Stomach (tissue), 4 donors: ENCODE data around the gene CRADD.

Experiments used
- CTCF ChIP-seq, 7 experiments: fragments of 450-650 bp in 4 of 7; fragments of 200-600 bp in 3 of 7; sonication (generic) in 3 of 7; IDR thresholded peaks; one replicate each; pipeline ENCODE4 v1.5.1; 2016 to 2019; ENCODE audit warnings: antibody characterized with exemption in 7 of 7, control low read depth in 2 of 7, mild to moderate bottlenecking in 1 of 7
- POLR2A ChIP-seq, 4 donors: fragments of 450-650 bp; IDR thresholded peaks; one replicate each; pipeline ENCODE4 v1.6.1; 2016; ENCODE audit warnings: antibody characterized with exemption in 4 of 4, control low read depth in 2 of 4, mild to moderate bottlenecking in 1 of 4, moderate library complexity in 1 of 4

- TF ChIP-seq CTCF (IDR thresholded peaks at IDR 0.05) (no peak), POLR2A (IDR thresholded peaks at IDR 0.05) (no peak)
These were observed 193.0 kb downstream of the CRADD start for GRCh38 chr12:93870020-93870795.
